WTC11 (cell line): Measurements from ENCODE around the gene RAB3B. TPM values are rescaled to one million over a fixed set of nuclear protein-coding genes. Genes with fewer than 3 reads are reported as not detected.

Source experiments
- ATAC-seq: fragments of 200-7000 bp; cut with Tn5 transposase; 2 replicates; pipeline ENCODE4 v1.10.0; 2021; ENCODE audit warnings: mild to moderate bottlenecking, moderate library complexity
- CTCF ChIA-PET: fragments of 300-600 bp; sonication (Branson Sonifier 250); formaldehyde crosslinking; loops from one replicate; lab custom pipeline; 2021; ENCODE audit warnings: antibody characterized with exemption; lab: Charles Lee
- POLR2A ChIA-PET: fragments of 350-600 bp; sonication (Branson Sonifier 250); formaldehyde crosslinking; loops from one replicate; lab custom pipeline; 2021; ENCODE audit warnings: antibody characterized with exemption; lab: Charles Lee
- DNase-seq: peaks from one replicate; pipeline ENCODE4 v3.0.0; 2021; ENCODE audit warnings: low spot score
- H3K27ac Mint-ChIP-seq: 2 replicates; pipeline ENCODE4 v1.8.0; 2021; ENCODE audit warnings: mixed read lengths
- H3K27me3 Mint-ChIP-seq: 2 replicates; pipeline ENCODE4 v1.8.0; 2021; ENCODE audit warnings: low read depth, mild to moderate bottlenecking, moderate library complexity, mixed read lengths
- H3K36me3 Mint-ChIP-seq: 2 replicates; pipeline ENCODE4 v1.8.0; 2021; ENCODE audit warnings: mixed read lengths
- H3K4me1 Mint-ChIP-seq: 2 replicates; pipeline ENCODE4 v1.8.0; 2022; ENCODE audit warnings: mixed read lengths
- H3K4me3 Mint-ChIP-seq: 2 replicates; pipeline ENCODE4 v1.8.0; 2021; ENCODE audit warnings: mild to moderate bottlenecking, moderate library complexity, mixed read lengths
- H3K9me3 Mint-ChIP-seq: 2 replicates; pipeline ENCODE4 v1.8.0; 2021; ENCODE audit warnings: mixed read lengths
- CBFB ChIP-seq: sonication (generic); formaldehyde crosslinking; IDR thresholded peaks from 2 replicates; pipeline ENCODE4 v1.8.1; 2022; ENCODE audit warnings: mild to moderate bottlenecking, low read depth, missing genetic modification reagents
- ETV6 ChIP-seq: sonication (generic); formaldehyde crosslinking; IDR thresholded peaks from 2 replicates; pipeline ENCODE4 v1.8.1; 2022; ENCODE audit warnings: mild to moderate bottlenecking, missing genetic modification reagents
- FOXP1 ChIP-seq: sonication (generic); formaldehyde crosslinking; IDR thresholded peaks from 2 replicates; pipeline ENCODE4 v1.8.0; 2022; ENCODE audit warnings: missing genetic modification reagents, mild to moderate bottlenecking, moderate library complexity, borderline replicate concordance
- GRHL2 ChIP-seq: fragments of 250-450 bp; sonication (Bioruptor Pico); IDR thresholded peaks from 2 replicates; pipeline ENCODE4 v1.8.0; 2022; ENCODE audit warnings: mild to moderate bottlenecking, moderate library complexity; ENCODE audit not compliant: insufficient replicate concordance, severe bottlenecking
- HMGXB4 ChIP-seq: sonication (generic); formaldehyde crosslinking; IDR thresholded peaks from 2 replicates; pipeline ENCODE4 v1.8.1; 2023; ENCODE audit warnings: mild to moderate bottlenecking, moderate library complexity, missing genetic modification reagents
- JUN ChIP-seq: sonication (generic); formaldehyde crosslinking; IDR thresholded peaks from 2 replicates; pipeline ENCODE4 v1.8.0; 2023; ENCODE audit warnings: mild to moderate bottlenecking, missing genetic modification reagents
- MXD4 ChIP-seq: fragments of 250-450 bp; sonication (Bioruptor Pico); IDR thresholded peaks from 2 replicates; pipeline ENCODE4 v1.8.0; 2021; ENCODE audit warnings: mild to moderate bottlenecking, moderate library complexity, borderline replicate concordance
- NR2C2 ChIP-seq: sonication (generic); formaldehyde crosslinking; IDR thresholded peaks from 2 replicates; pipeline ENCODE4 v1.8.0; 2022; ENCODE audit warnings: mild to moderate bottlenecking, missing genetic modification reagents
- RORB ChIP-seq: fragments of 250-450 bp; sonication (Bioruptor Pico); IDR thresholded peaks from 2 replicates; pipeline ENCODE4 v1.9.0; 2021; ENCODE audit warnings: mild to moderate bottlenecking
- TCF7 ChIP-seq: sonication (generic); formaldehyde crosslinking; IDR thresholded peaks from 2 replicates; pipeline ENCODE4 v1.8.0; 2022; ENCODE audit warnings: mild to moderate bottlenecking, low read depth, missing genetic modification reagents, moderate library complexity
- TP53 ChIP-seq: sonication (generic); formaldehyde crosslinking; IDR thresholded peaks from 2 replicates; pipeline ENCODE4 v1.8.1; 2023; ENCODE audit warnings: mild to moderate bottlenecking, missing genetic modification reagents
- ZMAT4 ChIP-seq: fragments of 250-450 bp; sonication (Bioruptor Pico); IDR thresholded peaks from 2 replicates; pipeline ENCODE4 v1.9.0; 2021; ENCODE audit warnings: mild to moderate bottlenecking
- ZNF121 ChIP-seq: sonication (generic); formaldehyde crosslinking; IDR thresholded peaks from 2 replicates; pipeline ENCODE4 v1.8.0; 2023; ENCODE audit warnings: missing genetic modification reagents
- ZNF317 ChIP-seq: sonication (generic); formaldehyde crosslinking; IDR thresholded peaks from 2 replicates; pipeline ENCODE4 v1.8.1; 2023; ENCODE audit warnings: low read depth, mild to moderate bottlenecking, moderate library complexity, missing genetic modification reagents, borderline replicate concordance
- ZNF396 ChIP-seq: fragments of 250-450 bp; sonication (Bioruptor Pico); IDR thresholded peaks from 2 replicates; pipeline ENCODE4 v1.8.0; 2021; ENCODE audit warnings: mild to moderate bottlenecking, moderate library complexity, borderline replicate concordance
- total RNA-seq: library from RNA; stranded (reverse); gene quantifications from 3 replicates; pipeline ENCODE4 v1.2.3, GENCODE V29; 2021
- TF ChIP-seq, protein P1 (sequence below): sonication (generic); formaldehyde crosslinking; IDR thresholded peaks from 2 replicates; pipeline ENCODE4 v1.8.0; 2022; ENCODE audit warnings: mild to moderate bottlenecking, missing genetic modification reagents
- TF ChIP-seq, protein P2 (sequence below): fragments of 250-450 bp; sonication (Bioruptor Pico); IDR thresholded peaks from 2 replicates; pipeline ENCODE4 v2.1.2; 2022; ENCODE audit warnings: mild to moderate bottlenecking, moderate library complexity
- TF ChIP-seq, protein P3 (sequence below): sonication (generic); formaldehyde crosslinking; IDR thresholded peaks from 2 replicates; pipeline ENCODE4 v1.8.1; 2023; ENCODE audit warnings: mild to moderate bottlenecking, missing genetic modification reagents
- TF ChIP-seq, protein P4 (sequence below): sonication (generic); formaldehyde crosslinking; IDR thresholded peaks from 2 replicates; pipeline ENCODE4 v1.8.0; 2022; ENCODE audit warnings: missing genetic modification reagents

Gene RAB3B
- total RNA-seq, 1 experiment from 2014 or later = 36.9 TPM

DNA sequence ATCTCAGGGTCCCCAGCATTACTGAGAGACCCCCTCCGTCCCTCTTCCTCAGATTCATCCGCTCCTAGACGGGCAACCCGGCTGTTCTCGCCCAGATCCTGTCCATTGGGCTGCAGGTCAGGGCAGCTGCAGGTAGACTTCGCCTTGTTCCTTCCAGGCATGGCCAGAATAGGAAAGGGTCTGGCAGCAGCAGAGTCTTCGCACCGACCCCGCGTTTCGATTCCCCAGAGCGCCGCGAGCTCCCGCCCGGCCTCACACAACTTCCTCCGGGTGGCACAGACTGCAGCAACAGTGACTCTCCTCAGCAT lies 112.2 kb downstream of the RAB3B start:
- H3K4me3 Mint-ChIP-seq = no peak overlapping the region
- peaks cover 3% of the 10 kb centered on the region for H3K36me3 Mint-ChIP-seq
- H3K27me3 Mint-ChIP-seq = peaks cover 13% of the 10 kb centered on the region
- TF ChIP-seq, protein P1, sequence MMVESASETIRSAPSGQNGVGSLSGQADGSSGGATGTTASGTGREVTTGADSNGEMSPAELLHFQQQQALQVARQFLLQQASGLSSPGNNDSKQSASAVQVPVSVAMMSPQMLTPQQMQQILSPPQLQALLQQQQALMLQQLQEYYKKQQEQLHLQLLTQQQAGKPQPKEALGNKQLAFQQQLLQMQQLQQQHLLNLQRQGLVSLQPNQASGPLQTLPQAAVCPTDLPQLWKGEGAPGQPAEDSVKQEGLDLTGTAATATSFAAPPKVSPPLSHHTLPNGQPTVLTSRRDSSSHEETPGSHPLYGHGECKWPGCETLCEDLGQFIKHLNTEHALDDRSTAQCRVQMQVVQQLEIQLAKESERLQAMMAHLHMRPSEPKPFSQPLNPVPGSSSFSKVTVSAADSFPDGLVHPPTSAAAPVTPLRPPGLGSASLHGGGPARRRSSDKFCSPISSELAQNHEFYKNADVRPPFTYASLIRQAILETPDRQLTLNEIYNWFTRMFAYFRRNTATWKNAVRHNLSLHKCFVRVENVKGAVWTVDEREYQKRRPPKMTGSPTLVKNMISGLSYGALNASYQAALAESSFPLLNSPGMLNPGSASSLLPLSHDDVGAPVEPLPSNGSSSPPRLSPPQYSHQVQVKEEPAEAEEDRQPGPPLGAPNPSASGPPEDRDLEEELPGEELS (CRISPR knock-in tag) = peak; percentile 73; the same call in 1 of the 2 replicates
- TF ChIP-seq TCF7 (CRISPR knock-in tag) = 0 out of 2 replicates have a peak, but pooled peaks have one; percentile 8
- no peak for TF ChIP-seq RORB
- TF ChIP-seq TP53 (CRISPR knock-in tag) = no peak
- no peak for TF ChIP-seq CBFB (CRISPR knock-in tag)
- no peak for TF ChIP-seq HMGXB4 (CRISPR knock-in tag)
- TF ChIP-seq JUN = 0 out of 2 replicates have a peak, but pooled peaks have one; percentile 30
- TF ChIP-seq FOXP1 (CRISPR knock-in tag) = no peak; the same call in 1 of the 2 replicates
- TF ChIP-seq, all 79 proteins: peak for 3
- ATAC-seq (peak; percentile 29), DNase-seq (no peak)
- ChIA-PET POLR2A (no interaction called here), CTCF (no interaction called here)
- H3K27ac Mint-ChIP-seq = no peak overlapping the region
- no peaks in the 10 kb centered on the region for H3K9me3 Mint-ChIP-seq
- peaks cover 17% of the 10 kb centered on the region for H3K4me1 Mint-ChIP-seq

- Mint-ChIP-seq H3K4me3 (no peak overlapping the region), H3K4me1 (peaks cover 17% of the 10 kb centered on the region), H3K36me3 (peaks cover 3% of the 10 kb centered on the region), H3K27ac (no peak overlapping the region), H3K9me3 (no peaks in the 10 kb centered on the region), H3K27me3 (peaks cover 7% of the 10 kb centered on the region)
- TF ChIP-seq, protein P2, sequence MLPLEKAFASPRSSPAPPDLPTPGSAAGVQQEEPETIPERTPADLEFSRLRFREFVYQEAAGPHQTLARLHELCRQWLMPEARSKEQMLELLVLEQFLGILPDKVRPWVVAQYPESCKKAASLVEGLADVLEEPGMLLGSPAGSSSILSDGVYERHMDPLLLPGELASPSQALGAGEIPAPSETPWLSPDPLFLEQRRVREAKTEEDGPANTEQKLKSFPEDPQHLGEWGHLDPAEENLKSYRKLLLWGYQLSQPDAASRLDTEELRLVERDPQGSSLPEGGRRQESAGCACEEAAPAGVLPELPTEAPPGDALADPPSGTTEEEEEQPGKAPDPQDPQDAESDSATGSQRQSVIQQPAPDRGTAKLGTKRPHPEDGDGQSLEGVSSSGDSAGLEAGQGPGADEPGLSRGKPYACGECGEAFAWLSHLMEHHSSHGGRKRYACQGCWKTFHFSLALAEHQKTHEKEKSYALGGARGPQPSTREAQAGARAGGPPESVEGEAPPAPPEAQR (CRISPR knock-in tag) = no peak
- TF ChIP-seq ZNF121 (CRISPR knock-in tag) = 0 out of 2 replicates have a peak, but pooled peaks have one; percentile 14
- no peak for DNase-seq
- peak; percentile 6 for ATAC-seq
- POLR2A ChIA-PET = no interaction called here
- CTCF ChIA-PET = no interaction called here
Measured at GRCh38 chr1:51877434-51878307, 112.8 kb downstream of the RAB3B start.

- DNase-seq (no peak), ATAC-seq (no peak)
- H3K9me3 Mint-ChIP-seq = no peaks in the 10 kb centered on the region
- H3K4me1 Mint-ChIP-seq = peaks cover 28% of the 10 kb centered on the region
- H3K36me3 Mint-ChIP-seq = peaks cover 3% of the 10 kb centered on the region
- no peaks in the 10 kb centered on the region for H3K27me3 Mint-ChIP-seq
- CTCF ChIA-PET = interaction anchor here (0.6 to 1.0 kb wide), 2 partner anchors 20 to 1707 kb away, joined by 3 read pairs; no protein-coding TSS in a partner anchor
- H3K4me3 Mint-ChIP-seq = 0 out of 2 replicates have a peak overlapping the region, but pooled peaks have one; percentile 47
- H3K27ac Mint-ChIP-seq = no peak overlapping the region
- POLR2A ChIA-PET = no interaction called here
- no peak for TF ChIP-seq ZMAT4
- TF ChIP-seq GRHL2 (CRISPR knock-in tag) = no peak
- no peak for TF ChIP-seq ETV6 (CRISPR knock-in tag)
- no peak for TF ChIP-seq MXD4 (CRISPR knock-in tag)
- TF ChIP-seq ZNF396 = no peak
- no peak for TF ChIP-seq ZNF317
- TF ChIP-seq, protein P3, sequence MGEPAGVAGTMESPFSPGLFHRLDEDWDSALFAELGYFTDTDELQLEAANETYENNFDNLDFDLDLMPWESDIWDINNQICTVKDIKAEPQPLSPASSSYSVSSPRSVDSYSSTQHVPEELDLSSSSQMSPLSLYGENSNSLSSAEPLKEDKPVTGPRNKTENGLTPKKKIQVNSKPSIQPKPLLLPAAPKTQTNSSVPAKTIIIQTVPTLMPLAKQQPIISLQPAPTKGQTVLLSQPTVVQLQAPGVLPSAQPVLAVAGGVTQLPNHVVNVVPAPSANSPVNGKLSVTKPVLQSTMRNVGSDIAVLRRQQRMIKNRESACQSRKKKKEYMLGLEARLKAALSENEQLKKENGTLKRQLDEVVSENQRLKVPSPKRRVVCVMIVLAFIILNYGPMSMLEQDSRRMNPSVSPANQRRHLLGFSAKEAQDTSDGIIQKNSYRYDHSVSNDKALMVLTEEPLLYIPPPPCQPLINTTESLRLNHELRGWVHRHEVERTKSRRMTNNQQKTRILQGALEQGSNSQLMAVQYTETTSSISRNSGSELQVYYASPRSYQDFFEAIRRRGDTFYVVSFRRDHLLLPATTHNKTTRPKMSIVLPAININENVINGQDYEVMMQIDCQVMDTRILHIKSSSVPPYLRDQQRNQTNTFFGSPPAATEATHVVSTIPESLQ = no peak
- TF ChIP-seq, protein P4, sequence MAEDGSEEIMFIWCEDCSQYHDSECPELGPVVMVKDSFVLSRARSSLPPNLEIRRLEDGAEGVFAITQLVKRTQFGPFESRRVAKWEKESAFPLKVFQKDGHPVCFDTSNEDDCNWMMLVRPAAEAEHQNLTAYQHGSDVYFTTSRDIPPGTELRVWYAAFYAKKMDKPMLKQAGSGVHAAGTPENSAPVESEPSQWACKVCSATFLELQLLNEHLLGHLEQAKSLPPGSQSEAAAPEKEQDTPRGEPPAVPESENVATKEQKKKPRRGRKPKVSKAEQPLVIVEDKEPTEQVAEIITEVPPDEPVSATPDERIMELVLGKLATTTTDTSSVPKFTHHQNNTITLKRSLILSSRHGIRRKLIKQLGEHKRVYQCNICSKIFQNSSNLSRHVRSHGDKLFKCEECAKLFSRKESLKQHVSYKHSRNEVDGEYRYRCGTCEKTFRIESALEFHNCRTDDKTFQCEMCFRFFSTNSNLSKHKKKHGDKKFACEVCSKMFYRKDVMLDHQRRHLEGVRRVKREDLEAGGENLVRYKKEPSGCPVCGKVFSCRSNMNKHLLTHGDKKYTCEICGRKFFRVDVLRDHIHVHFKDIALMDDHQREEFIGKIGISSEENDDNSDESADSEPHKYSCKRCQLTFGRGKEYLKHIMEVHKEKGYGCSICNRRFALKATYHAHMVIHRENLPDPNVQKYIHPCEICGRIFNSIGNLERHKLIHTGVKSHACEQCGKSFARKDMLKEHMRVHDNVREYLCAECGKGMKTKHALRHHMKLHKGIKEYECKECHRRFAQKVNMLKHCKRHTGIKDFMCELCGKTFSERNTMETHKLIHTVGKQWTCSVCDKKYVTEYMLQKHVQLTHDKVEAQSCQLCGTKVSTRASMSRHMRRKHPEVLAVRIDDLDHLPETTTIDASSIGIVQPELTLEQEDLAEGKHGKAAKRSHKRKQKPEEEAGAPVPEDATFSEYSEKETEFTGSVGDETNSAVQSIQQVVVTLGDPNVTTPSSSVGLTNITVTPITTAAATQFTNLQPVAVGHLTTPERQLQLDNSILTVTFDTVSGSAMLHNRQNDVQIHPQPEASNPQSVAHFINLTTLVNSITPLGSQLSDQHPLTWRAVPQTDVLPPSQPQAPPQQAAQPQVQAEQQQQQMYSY (CRISPR knock-in tag) = no peak
- no peak for TF ChIP-seq NR2C2 (CRISPR knock-in tag)
Measured at GRCh38 chr1:51875836-51876235, 114.7 kb downstream of the RAB3B start.
